Cardiac fibroblast (primary cell): Measurements from ENCODE around the gene KRTAP2-2.

ENCODE experiments used
- DNase-seq, 2 donors: peaks; one replicate each; pipeline versions ENCODE4 v3.0.0 to v3.0.0-alpha.2; 2010; ENCODE audit warnings: low read depth in 2 of 2
- H3K4me3 ChIP-seq, 2 donors: replicated peaks in 1 of 2; 1 replicate in 1 of 2; 2 replicates in 1 of 2; pipeline ENCODE4 v1.5.1; 2011; ENCODE audit warnings: low read depth in 2 of 2, low read length in 2 of 2, mild to moderate bottlenecking in 2 of 2, moderate library complexity in 1 of 2
- CTCF ChIP-seq: IDR thresholded peaks from one replicate; pipeline ENCODE4 v1.5.1; 2011; ENCODE audit warnings: low read depth, mild to moderate bottlenecking, low read length, inconsistent platforms

KRTAP2-2 gene

DNA sequence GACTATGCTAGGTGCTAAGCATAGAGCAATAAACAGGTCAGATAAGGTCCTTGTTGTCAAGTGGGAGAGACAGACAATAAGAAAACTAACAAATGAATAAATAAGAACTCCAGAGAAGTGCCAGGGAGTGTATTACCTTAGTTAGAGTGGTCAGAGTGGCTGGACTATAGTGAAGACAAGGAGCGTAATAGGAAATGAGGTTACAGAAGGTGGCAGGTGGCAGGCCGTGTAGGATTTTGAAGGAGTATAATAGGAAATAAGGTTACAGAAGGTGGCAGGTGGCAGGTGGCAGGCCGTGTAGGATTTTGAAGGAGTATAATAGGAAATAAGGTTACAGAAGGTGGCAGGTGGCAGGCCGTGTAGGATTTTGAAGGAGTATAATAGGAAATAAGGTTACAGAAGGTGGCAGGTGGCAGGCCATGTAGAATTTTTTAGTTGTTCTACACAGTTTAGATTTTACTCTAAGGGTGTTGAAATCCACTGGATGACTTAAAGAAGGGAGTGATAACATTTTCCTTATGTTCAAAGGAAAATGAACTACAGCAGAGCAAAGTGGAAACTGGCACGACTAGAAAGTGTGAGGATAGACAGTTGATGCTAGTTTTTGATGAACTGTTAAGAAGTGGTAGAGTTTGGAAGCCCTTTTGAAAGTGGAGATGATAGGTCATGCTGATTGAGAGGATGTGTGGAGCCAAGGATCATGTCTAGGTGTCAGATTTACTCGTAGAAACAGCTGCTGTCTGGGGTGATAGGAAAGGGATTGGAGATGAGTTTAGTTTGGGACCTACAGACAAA lies 42.5 kb downstream of the KRTAP2-2 start:
- no peak overlapping the region for H3K4me3 ChIP-seq
- no peak for DNase-seq
- no peak for TF ChIP-seq CTCF

- TF ChIP-seq CTCF = no peak
- H3K4me3 ChIP-seq = no peak overlapping the region
- no peak for DNase-seq
Observed at GRCh38 chr17:41010441-41010840, 44.6 kb downstream of the KRTAP2-2 start.

DNA sequence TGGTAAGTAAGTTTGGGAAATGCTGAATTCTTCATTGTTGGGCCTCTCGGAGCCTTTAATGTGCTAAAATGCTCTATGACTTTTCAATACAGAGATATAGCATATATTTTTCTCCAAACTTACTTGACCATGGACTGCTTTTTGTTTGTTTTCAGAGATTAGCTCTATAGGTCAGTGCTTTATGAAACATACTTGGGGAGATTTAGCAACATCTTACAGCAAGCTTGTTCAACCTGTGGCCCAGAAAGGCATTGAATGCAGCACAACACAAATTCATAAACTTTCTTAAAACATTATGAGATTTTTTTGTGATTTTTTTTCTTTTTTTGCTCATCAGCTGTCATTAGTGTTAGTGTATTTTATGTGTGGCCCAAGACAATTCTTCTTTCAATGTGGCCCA lies 45.1 kb downstream of the KRTAP2-2 start:
- DNase-seq = no peak
- no peak overlapping the region for H3K4me3 ChIP-seq
- no peak for TF ChIP-seq CTCF

GRCh38 chr17:41009301-41009760 lies 45.7 kb downstream of the KRTAP2-2 start:
- no peak for TF ChIP-seq CTCF
- DNase-seq = no peak
- no peak overlapping the region for H3K4me3 ChIP-seq

- no peak within 1 kb of the TSS for H3K4me3 ChIP-seq
- TF ChIP-seq CTCF = no peak
- no peak for DNase-seq
Observed at GRCh38 chr17:41008811-41009210, 46.2 kb downstream of the KRTAP2-2 start, which contains the start of gene KRTAP3-1. Gene KRTAP3-1 (minus strand): TSS chr17:41009128. CDS start chr17:41009074, 54 bp downstream.
